IMR-90 (cell line): ENCODE measurements around the gene TXNDC16. TPM values are rescaled to one million over a fixed set of nuclear protein-coding genes. Genes with fewer than 3 reads are reported as not detected.
"Not testable (repeated sequence)": the region's sequence is repeated elsewhere in the genome, so short reads cannot be mapped to it uniquely, and the experiment has no call there.

ENCODE experiments used
- ATAC-seq: fragments of 200-7000 bp; cut with Tn5 transposase; 2 replicates; pipeline ENCODE4 v1.9.1; 2020; ENCODE audit warnings: low read depth, mild to moderate bottlenecking, moderate library complexity
- BruUV-seq: library from RNA; stranded (reverse); fragments of 400-500 nt; replicated peaks from 2 replicates; lab custom pipeline; 2021; lab: Mats Ljungman, UMichigan
- CTCF ChIA-PET: fragments of 300-600 bp; formaldehyde crosslinking; extraction: SDS; loops from one replicate; lab custom pipeline; 2021; ENCODE audit warnings: antibody characterized with exemption; lab: Yijun Ruan, JAX
- POLR2A ChIA-PET: fragments of 300-600 bp; sonication (Branson Sonifier 250); formaldehyde crosslinking; loops from one replicate; lab custom pipeline; 2022; ENCODE audit warnings: antibody characterized with exemption; ENCODE audit not compliant: unreplicated experiment; lab: Charles Lee
- DNase-seq: peaks from one replicate; pipeline ENCODE4 v3.0.0; 2013
- H2AFZ ChIP-seq: replicated peaks from 2 replicates; pipeline ENCODE3; 2013; ENCODE audit warnings: low read length, mild to moderate bottlenecking; ENCODE audit not compliant: poor library complexity
- H2AK5ac ChIP-seq: 2 replicates; pipeline ENCODE4 v1.6.1; 2013; ENCODE audit warnings: low read depth, low read length, inconsistent platforms
- H2AK9ac ChIP-seq: replicated peaks from 2 replicates; pipeline ENCODE3; 2013; ENCODE audit warnings: mild to moderate bottlenecking, low read depth, low read length, moderate library complexity; ENCODE audit not compliant: poor library complexity
- H2BK120ac ChIP-seq: 2 replicates; pipeline ENCODE4 v1.6.1; 2013; ENCODE audit warnings: low read depth, low read length, inconsistent platforms
- H2BK15ac ChIP-seq: 3 replicates; pipeline ENCODE4 v1.6.1; 2013; ENCODE audit warnings: low read depth, low read length, inconsistent platforms
- H2BK20ac ChIP-seq: 2 replicates; pipeline ENCODE4 v1.6.1; 2013; ENCODE audit warnings: low read depth, mild to moderate bottlenecking, inconsistent platforms, low read length, moderate library complexity
- H2BK5ac ChIP-seq: 2 replicates; pipeline ENCODE4 v1.6.1; 2013; ENCODE audit warnings: mild to moderate bottlenecking, low read depth, low read length, inconsistent platforms; ENCODE audit not compliant: poor library complexity, severe bottlenecking
- H3K14ac ChIP-seq: replicated peaks from 2 replicates; pipeline ENCODE4 v1.6.1; 2013; ENCODE audit warnings: low read depth, low read length, inconsistent platforms
- H3K18ac ChIP-seq: 2 replicates; pipeline ENCODE4 v1.6.1; 2013; ENCODE audit warnings: low read depth, low read length, control low read depth
- H3K23ac ChIP-seq: 2 replicates; pipeline ENCODE4 v1.6.1; 2013; ENCODE audit warnings: low read depth, low read length, inconsistent platforms
- H3K27ac ChIP-seq: 2 replicates; pipeline ENCODE4 v1.5.1; 2013; ENCODE audit warnings: mild to moderate bottlenecking, control low read depth, low read length; ENCODE audit not compliant: insufficient read depth
- H3K27me3 ChIP-seq: 2 replicates; pipeline ENCODE4 v1.6.1; 2013; ENCODE audit warnings: low read length; ENCODE audit not compliant: control insufficient read depth, insufficient read depth
- H3K36me3 ChIP-seq: 2 replicates; pipeline ENCODE4 v1.6.1; 2013; ENCODE audit warnings: low read length, mixed read lengths; ENCODE audit not compliant: control insufficient read depth, insufficient read depth
- H3K4ac ChIP-seq: 2 replicates; pipeline ENCODE4 v1.6.1; 2013; ENCODE audit warnings: low read depth, low read length, inconsistent platforms
- H3K4me1 ChIP-seq: 2 replicates; pipeline ENCODE4 v1.6.1; 2013; ENCODE audit warnings: low read length, mixed read lengths; ENCODE audit not compliant: control insufficient read depth, insufficient read depth
- H3K4me2 ChIP-seq: 2 replicates; pipeline ENCODE4 v1.6.1; 2013; ENCODE audit warnings: low read depth, mild to moderate bottlenecking, control low read depth, low read length, moderate library complexity
- H3K4me3 ChIP-seq: 2 replicates; pipeline ENCODE4 v1.5.1; 2013; ENCODE audit warnings: low read depth, mild to moderate bottlenecking, control low read depth, low read length, moderate library complexity; ENCODE audit not compliant: insufficient read depth
- H3K56ac ChIP-seq: 2 replicates; pipeline ENCODE4 v1.6.1; 2013; ENCODE audit warnings: low read length, inconsistent platforms; ENCODE audit not compliant: insufficient read depth; ENCODE audit errors: extremely low read depth
- H3K79me1 ChIP-seq, 2 experiments: 2 replicates each; pipeline ENCODE4 v1.6.1; 2013; ENCODE audit warnings: low read length in 2 of 2, inconsistent platforms in 1 of 2, low read depth in 1 of 2
- H3K9ac ChIP-seq: 2 replicates; pipeline ENCODE4 v1.6.1; 2013; ENCODE audit warnings: low read depth, low read length, control low read depth
- H3K9me1 ChIP-seq: 2 replicates; pipeline ENCODE4 v1.6.1; 2013; ENCODE audit warnings: low read length, inconsistent platforms; ENCODE audit not compliant: insufficient read depth
- H3K9me3 ChIP-seq: 2 replicates; pipeline ENCODE4 v1.6.1; 2013; ENCODE audit warnings: low read length; ENCODE audit not compliant: control insufficient read depth, insufficient read depth
- H4K20me1 ChIP-seq: 2 replicates; pipeline ENCODE4 v1.6.1; 2013; ENCODE audit warnings: low read length, inconsistent platforms; ENCODE audit not compliant: insufficient read depth
- H4K5ac ChIP-seq: 2 replicates; pipeline ENCODE4 v1.6.1; 2013; ENCODE audit warnings: mild to moderate bottlenecking, low read depth, low read length, control low read depth
- H4K8ac ChIP-seq, 2 experiments: 2 replicates each; pipeline ENCODE4 v1.6.1; 2013; ENCODE audit warnings: low read depth in 2 of 2, low read length in 2 of 2, control low read depth in 1 of 2, inconsistent platforms in 1 of 2
- H4K91ac ChIP-seq: 2 replicates; pipeline ENCODE4 v1.6.1; 2013; ENCODE audit warnings: low read depth, low read length, inconsistent platforms; ENCODE audit not compliant: insufficient read depth
- WGBS, 2 experiments: methylation state at CpG; one replicate each; pipeline versions ENCODE4 v1.1.5 to v1.1.7; 2013; ENCODE audit warnings: missing lambda C conversion rate in 2 of 2; ENCODE audit not compliant: insufficient read length in 1 of 2; ENCODE audit errors: extremely low coverage in 2 of 2; 5-methylcytosine and 5-hydroxymethylcytosine counted together
- dilution Hi-C: fragments of 300-500 bp; cut with HindIII; formaldehyde crosslinking; loops from one replicate; pipeline ENCODE4 v1.14.3; 2018; ENCODE audit warnings: low sequenced_read_pairs; ENCODE audit not compliant: unreplicated experiment
- in situ Hi-C: fragments of 300-500 bp; cut with MboI; formaldehyde crosslinking; loops from 3 replicates; pipeline ENCODE4 v1.14.3; 2019; ENCODE audit warnings: low sequenced_read_pairs, inconsistent platforms, mixed read lengths
- intact Hi-C: fragments of 100-400 bp; cut with micrococcal nuclease; formaldehyde crosslinking; loops from 2 replicates; pipeline ENCODE4 v1.10.0; 2022
- polyA plus RNA-seq, 3 experiments: library from polyadenylated mRNA; depleted of rRNA; stranded (reverse); fragments of >200 nt; gene quantifications; 2 replicates each; pipeline ENCODE4 v1.2.3, GENCODE V29; 2012; ENCODE audit warnings: low replicate concordance in 1 of 3
- total RNA-seq: library from RNA; depleted of rRNA; stranded (reverse); fragments of >200 nt; gene quantifications from 2 replicates; pipeline ENCODE4 v1.2.3, GENCODE V29; 2012

The TXNDC16 gene
- total and polyA plus RNA-seq, 2 of the 4 experiments (the other 2 are of a cell fraction): 1.4 TPM

DNA sequence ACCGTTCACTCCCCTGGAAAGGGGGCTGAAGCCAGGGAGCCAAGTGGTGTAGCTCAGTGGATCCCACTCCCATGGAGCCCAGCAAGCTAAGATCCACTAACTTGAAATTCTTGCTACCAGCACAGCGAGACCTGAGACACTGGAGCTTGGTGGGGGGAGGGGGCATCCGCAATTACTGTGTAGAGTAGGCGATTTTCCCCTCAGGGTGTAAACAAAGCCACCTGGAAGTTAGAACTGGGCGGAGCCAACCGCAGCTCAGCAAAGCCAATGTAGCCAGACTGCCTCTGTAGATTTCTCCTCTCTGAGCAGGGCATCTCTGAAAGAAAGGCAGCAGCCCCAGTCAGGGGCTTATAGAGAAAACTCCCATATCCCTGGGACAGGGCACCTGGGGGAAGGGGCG, 16.1 kb upstream of the TXNDC16 start:
- H4K20me1 ChIP-seq, H4K8ac ChIP-seq, H3K4ac ChIP-seq, H3K14ac ChIP-seq, H2BK120ac ChIP-seq, H3K27me3 ChIP-seq, H3K56ac ChIP-seq, BruUV-seq, H2BK5ac ChIP-seq, H3K4me3 ChIP-seq, H3K79me1 ChIP-seq, DNase-seq, H4K5ac ChIP-seq, H2BK20ac ChIP-seq, in situ Hi-C loops, H3K9me1 ChIP-seq, CTCF ChIA-PET, H4K91ac ChIP-seq, H3K9me3 ChIP-seq, intact Hi-C loops, H3K9ac ChIP-seq, dilution Hi-C loops, H3K23ac ChIP-seq, H3K36me3 ChIP-seq, H2AFZ ChIP-seq, H2BK15ac ChIP-seq, H3K27ac ChIP-seq, H3K4me2 ChIP-seq, H3K18ac ChIP-seq, H3K4me1 ChIP-seq, H2AK9ac ChIP-seq, POLR2A ChIA-PET, ATAC-seq, H2AK5ac ChIP-seq: not testable (repeated sequence)
- 100% methylated on average over 1 of the region's 7 CpGs; no CpG with 5 or more reads in 1 of the 2 experiments for WGBS, 2 experiments
